ENCODE measurements around the gene KRT39. TPM values are rescaled to one million over a fixed set of nuclear protein-coding genes. Genes with fewer than 3 reads are reported as not detected.

KRT39 gene
- total RNA-seq, 1 donor from 2014 or later: not detected

GRCh38 chr17:40947929-40948328 lies 18.8 kb downstream of the KRT39 start:
- intact Hi-C loops (cut with micrococcal nuclease): no loop called here
- Histone ChIP-seq H3K9me3 (replicated peaks) (no peaks in the 10 kb centered on the region), H3K27me3 (ENCODE audit: low read depth) (peaks cover 95% of the 10 kb centered on the region), H3K4me3 (no peak overlapping the region), H3K27ac (replicated peaks) (no peak overlapping the region), H3K4me1 (no peaks in the 10 kb centered on the region), H3K36me3 (no peaks in the 10 kb centered on the region)
- DNase-seq: no peak
- no peak for TF ChIP-seq CTCF (IDR thresholded peaks at IDR 0.05; ENCODE audit: borderline replicate concordance)

GRCh38 chr17:40945414-40945813 lies 21.3 kb downstream of the KRT39 start:
- H3K27ac ChIP-seq (replicated peaks): no peak overlapping the region
- DNase-seq: no peak
- H3K9me3 ChIP-seq (replicated peaks): no peaks in the 10 kb centered on the region
- H3K27me3 ChIP-seq (ENCODE audit: low read depth): peaks cover 79% of the 10 kb centered on the region
- H3K4me1 ChIP-seq: no peaks in the 10 kb centered on the region
- no peak for TF ChIP-seq CTCF (IDR thresholded peaks at IDR 0.05; ENCODE audit: borderline replicate concordance)
- no peak overlapping the region for H3K4me3 ChIP-seq
- intact Hi-C loops (cut with micrococcal nuclease): no loop called here
- H3K36me3 ChIP-seq: no peaks in the 10 kb centered on the region

- Histone ChIP-seq H3K27me3 (ENCODE audit: low read depth) (peaks cover 70% of the 10 kb centered on the region), H3K4me1 (no peaks in the 10 kb centered on the region), H3K27ac (replicated peaks) (no peak overlapping the region), H3K4me3 (no peak overlapping the region), H3K36me3 (no peaks in the 10 kb centered on the region), H3K9me3 (replicated peaks) (no peaks in the 10 kb centered on the region)
- no peak for DNase-seq
- intact Hi-C loops (cut with micrococcal nuclease): no loop called here
- no peak for TF ChIP-seq CTCF (IDR thresholded peaks at IDR 0.05; ENCODE audit: borderline replicate concordance)
These were observed 22.2 kb downstream of the KRT39 start for GRCh38 chr17:40944531-40944930.

GRCh38 chr17:40942553-40942952 lies 24.2 kb downstream of the KRT39 start:
- TF ChIP-seq CTCF (IDR thresholded peaks at IDR 0.05; ENCODE audit: borderline replicate concordance): no peak
- intact Hi-C loops (cut with micrococcal nuclease): no loop called here
- Histone ChIP-seq H3K27ac (replicated peaks) (no peak overlapping the region), H3K27me3 (ENCODE audit: low read depth) (peaks cover 66% of the 10 kb centered on the region), H3K36me3 (no peaks in the 10 kb centered on the region), H3K4me3 (no peak overlapping the region), H3K9me3 (replicated peaks) (no peaks in the 10 kb centered on the region), H3K4me1 (no peaks in the 10 kb centered on the region)
- no peak for DNase-seq

- no peak overlapping the region for H3K4me3 ChIP-seq
- H3K36me3 ChIP-seq: no peaks in the 10 kb centered on the region
- no peaks in the 10 kb centered on the region for H3K9me3 ChIP-seq (replicated peaks)
- no peaks in the 10 kb centered on the region for H3K4me1 ChIP-seq
- intact Hi-C loops (cut with micrococcal nuclease): no loop called here
- TF ChIP-seq CTCF (IDR thresholded peaks at IDR 0.05; ENCODE audit: borderline replicate concordance): no peak
- H3K27me3 ChIP-seq (ENCODE audit: low read depth): peaks cover 67% of the 10 kb centered on the region
- H3K27ac ChIP-seq (replicated peaks): no peak overlapping the region
- DNase-seq: no peak
These were observed 26.5 kb downstream of the KRT39 start for GRCh38 chr17:40940266-40940665.

GRCh38 chr17:40938981-40939380 lies 27.8 kb downstream of the KRT39 start:
- Histone ChIP-seq H3K27me3 (ENCODE audit: low read depth) (peaks cover 68% of the 10 kb centered on the region), H3K9me3 (replicated peaks) (no peaks in the 10 kb centered on the region), H3K36me3 (no peaks in the 10 kb centered on the region), H3K4me1 (no peaks in the 10 kb centered on the region), H3K4me3 (no peak overlapping the region), H3K27ac (replicated peaks) (no peak overlapping the region)
- DNase-seq: no peak
- no peak for TF ChIP-seq CTCF (IDR thresholded peaks at IDR 0.05; ENCODE audit: borderline replicate concordance)
- intact Hi-C loops (cut with micrococcal nuclease): no loop called here

Data from left ventricle myocardium inferior (tissue), 1 donor.